LNCaP clone FGC (cell line): Measurements from ENCODE around the gene SFTPD.
"Not testable (repeated sequence)": the region's sequence is repeated elsewhere in the genome, so short reads cannot be mapped to it uniquely, and the experiment has no call there.

Source experiments
- DNase-seq: peaks from one replicate; pipeline ENCODE4 v3.0.0-alpha.2; 2011; ENCODE audit warnings: low read depth
- H3K4me3 ChIP-seq: 2 replicates; pipeline ENCODE4 v1.5.1; 2011; ENCODE audit warnings: mild to moderate bottlenecking, low read depth, low read length, control low read depth
- CTCF ChIP-seq: IDR thresholded peaks from 2 replicates; pipeline ENCODE4 v1.5.1; 2012; ENCODE audit warnings: mild to moderate bottlenecking; ENCODE audit not compliant: control insufficient read depth, insufficient read depth; ENCODE audit errors: extremely low read depth

Gene SFTPD

GRCh38 chr10:79926037-79926436 is 22.9 kb downstream of the SFTPD start:
- no peak overlapping the region for H3K4me3 ChIP-seq
- DNase-seq: no peak
- TF ChIP-seq CTCF: no peak

GRCh38 chr10:79925614-79926013 is 23.3 kb downstream of the SFTPD start:
- H3K4me3 ChIP-seq: no peak overlapping the region
- no peak for TF ChIP-seq CTCF
- no peak for DNase-seq

- DNase-seq: no peak
- H3K4me3 ChIP-seq: no peak overlapping the region
- TF ChIP-seq CTCF: no peak
Measured at GRCh38 chr10:79923669-79924068, 25.2 kb downstream of the SFTPD start.

GRCh38 chr10:79923145-79923544 is 25.8 kb downstream of the SFTPD start:
- no peak overlapping the region for H3K4me3 ChIP-seq
- DNase-seq: no peak
- no peak for TF ChIP-seq CTCF

- H3K4me3 ChIP-seq, DNase-seq: not testable (repeated sequence)
Measured at GRCh38 chr10:79922011-79922412, 26.9 kb downstream of the SFTPD start.

GRCh38 chr10:79915838-79916237 is 33.1 kb downstream of the SFTPD start:
- not testable (repeated sequence) for H3K4me3 ChIP-seq, DNase-seq

- not testable (repeated sequence) for H3K4me3 ChIP-seq, DNase-seq
Measured at GRCh38 chr10:79914512-79914911, 34.4 kb downstream of the SFTPD start.

- H3K4me3 ChIP-seq: no peak overlapping the region
- TF ChIP-seq CTCF: no peak
- DNase-seq: no peak
Measured at GRCh38 chr10:79910836-79911235, 38.1 kb downstream of the SFTPD start.

- no peak overlapping the region for H3K4me3 ChIP-seq
- no peak for DNase-seq
- no peak for TF ChIP-seq CTCF
Measured at GRCh38 chr10:79910344-79910743, 38.6 kb downstream of the SFTPD start.
